Measurements from ENCODE around the gene RBL2. TPM values are rescaled to one million over a fixed set of nuclear protein-coding genes. Genes with fewer than 3 reads are reported as not detected.

The RBL2 gene
- total RNA-seq, 2 experiments from 2014 or later: 102 TPM

DNA sequence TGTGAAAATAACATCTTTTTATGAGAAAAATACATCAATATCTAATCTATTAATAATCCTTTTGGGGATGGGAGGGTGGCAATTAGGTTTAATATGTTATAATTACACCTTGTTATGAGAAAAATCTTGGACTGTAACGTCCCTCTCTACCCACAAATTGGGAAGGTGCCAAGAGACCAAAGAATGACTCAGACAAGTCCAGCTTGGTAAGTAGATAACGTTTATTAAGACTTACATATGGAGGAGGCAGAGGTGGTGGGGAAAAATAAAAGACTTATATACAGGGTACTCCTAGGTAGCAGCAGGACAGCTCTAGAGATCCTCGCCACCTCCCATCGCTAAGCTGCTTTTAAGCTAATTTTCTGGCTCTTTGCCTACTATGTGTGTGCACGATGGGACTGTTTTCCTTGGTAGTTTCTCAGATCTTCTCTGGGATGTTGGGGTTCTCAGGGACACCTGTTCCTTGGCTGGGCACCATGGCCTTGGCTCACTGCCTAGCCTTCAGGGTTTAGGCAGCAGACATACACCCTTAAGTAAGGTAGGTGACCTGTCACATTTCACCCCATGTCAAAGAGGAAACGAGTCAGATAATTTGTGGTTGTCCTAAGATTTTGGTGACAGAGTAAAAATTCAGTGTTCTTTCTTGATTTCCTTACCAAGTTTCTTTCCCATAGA, 31.5 kb downstream of the RBL2 start:
- ATAC-seq (ENCODE audit: poor library complexity) (no peak), DNase-seq (no peak)
- H3K9me3 Mint-ChIP-seq: no peaks in the 10 kb centered on the region
- peaks cover 98% of the 10 kb centered on the region for H3K36me3 Mint-ChIP-seq (ENCODE audit: low read depth)
- Histone ChIP-seq H3K27me3 (ENCODE audit: control insufficient read depth in 1 of 2, insufficient read depth in 2 of 2, low read length in 2 of 2) (no peaks in the 10 kb centered on the region), H3K36me3 (ENCODE audit: insufficient read depth, low read length) (peaks cover 98% of the 10 kb centered on the region), H3K4me3 (ENCODE audit: low read length) (no peak overlapping the region), H3K27ac (ENCODE audit: low read depth in 1 of 2, low read length in 2 of 2) (no peak overlapping the region), H3K4me1 (ENCODE audit: insufficient read depth, low read length) (peaks cover 39% of the 10 kb centered on the region), H3K9me3 (ENCODE audit: control insufficient read depth in 1 of 2, insufficient read depth in 1 of 2, low read length in 2 of 2) (no peaks in the 10 kb centered on the region)
- intact Hi-C loops (cut with DNase I, micrococcal nuclease): no loop called here
- H3K27ac Mint-ChIP-seq: peak overlapping the region; percentile 69
- POLR2A ChIA-PET: interaction anchor here (0.6 to 1.3 kb wide), 2 partner anchors 20 to 32 kb away, joined by 3 to 4 read pairs; partner anchors contain the start of gene RBL2
- peaks cover 63% of the 10 kb centered on the region for H3K4me1 Mint-ChIP-seq (ENCODE audit: low read depth)
- no peak for TF ChIP-seq CTCF (IDR thresholded peaks at IDR 0.05)
- H3K4me3 Mint-ChIP-seq: peak overlapping the region; percentile 30
- H3K27me3 Mint-ChIP-seq: no peaks in the 10 kb centered on the region
- CTCF ChIA-PET: interaction anchor here (1.1 to 1.3 kb wide), 2 partner anchors 12 to 32 kb away, joined by 3 read pairs; no protein-coding TSS in a partner anchor

GRCh38 chr16:53476867-53477266, 42.6 kb downstream of the RBL2 start:
- no peak overlapping the region for H3K4me3 ChIP-seq (ENCODE audit: low read length)
- H3K9me3 ChIP-seq (ENCODE audit: control insufficient read depth in 1 of 2, insufficient read depth in 1 of 2, low read length in 2 of 2): no peaks in the 10 kb centered on the region
- intact Hi-C loops (cut with DNase I, micrococcal nuclease): no loop called here
- TF ChIP-seq CTCF (IDR thresholded peaks at IDR 0.05): no peak
- Mint-ChIP-seq H3K9me3 (no peaks in the 10 kb centered on the region), H3K4me1 (ENCODE audit: low read depth) (peaks cover 72% of the 10 kb centered on the region), H3K4me3 (peak overlapping the region; percentile 21), H3K36me3 (ENCODE audit: low read depth) (peaks cover 99% of the 10 kb centered on the region), H3K27me3 (no peaks in the 10 kb centered on the region), H3K27ac (peak overlapping the region; percentile 63)
- DNase-seq: no peak
- ChIA-PET POLR2A (interaction anchor here (0.8 to 3.6 kb wide), 3 partner anchors 13 to 22 kb away, joined by 3 to 17 read pairs (median 5); no protein-coding TSS in a partner anchor), CTCF (interaction anchor here (1.0 kb wide), 1 partner anchor 31 kb away, joined by 3 read pairs; no protein-coding TSS in a partner anchor)
- H3K27ac ChIP-seq (ENCODE audit: low read depth in 1 of 2, low read length in 2 of 2): no peak overlapping the region
- H3K36me3 ChIP-seq (ENCODE audit: insufficient read depth, low read length): peaks cover 85% of the 10 kb centered on the region
- peaks cover 11% of the 10 kb centered on the region for H3K4me1 ChIP-seq (ENCODE audit: insufficient read depth, low read length)
- no peak for ATAC-seq (ENCODE audit: poor library complexity)
- no peaks in the 10 kb centered on the region for H3K27me3 ChIP-seq (ENCODE audit: control insufficient read depth in 1 of 2, insufficient read depth in 2 of 2, low read length in 2 of 2)

GRCh38 chr16:53478965-53479364, 44.7 kb downstream of the RBL2 start:
- H3K27me3 ChIP-seq (ENCODE audit: control insufficient read depth in 1 of 2, insufficient read depth in 2 of 2, low read length in 2 of 2): no peaks in the 10 kb centered on the region
- H3K36me3 Mint-ChIP-seq (ENCODE audit: low read depth): peaks cover 99% of the 10 kb centered on the region
- ChIA-PET POLR2A (interaction anchor here (1.4 to 5.9 kb wide), 3 partner anchors 22 to 44 kb away, joined by 3 to 39 read pairs (median 17); partner anchors contain the start of gene RBL2), CTCF (interaction anchor here (1.2 to 1.3 kb wide), 2 partner anchors 16 to 19 kb away, joined by 3 read pairs; no protein-coding TSS in a partner anchor)
- H3K36me3 ChIP-seq (ENCODE audit: insufficient read depth, low read length): peaks cover 85% of the 10 kb centered on the region
- peaks cover 11% of the 10 kb centered on the region for H3K4me1 ChIP-seq (ENCODE audit: insufficient read depth, low read length)
- H3K27me3 Mint-ChIP-seq: no peaks in the 10 kb centered on the region
- peaks cover 3 to 7% of the 10 kb centered on the region in 2 experiments for H3K9me3 ChIP-seq (ENCODE audit: control insufficient read depth in 1 of 2, insufficient read depth in 1 of 2, low read length in 2 of 2)
- intact Hi-C loops (cut with DNase I, micrococcal nuclease): no loop called here
- H3K4me3 ChIP-seq (ENCODE audit: low read length): no peak overlapping the region
- H3K9me3 Mint-ChIP-seq: no peaks in the 10 kb centered on the region
- H3K27ac Mint-ChIP-seq: peak overlapping the region; percentile 46
- H3K4me1 Mint-ChIP-seq (ENCODE audit: low read depth): peaks cover 72% of the 10 kb centered on the region
- ATAC-seq (ENCODE audit: poor library complexity) (no peak), DNase-seq (no peak)
- TF ChIP-seq CTCF (IDR thresholded peaks at IDR 0.05): no peak
- no peak overlapping the region for H3K27ac ChIP-seq (ENCODE audit: low read depth in 1 of 2, low read length in 2 of 2)
- no peak overlapping the region for H3K4me3 Mint-ChIP-seq
